AG10803 (cell line): Measurements from ENCODE around the gene CYB561D2.

ENCODE experiments used
- DNase-seq: peaks from one replicate; pipeline ENCODE4 v3.0.0; 2010; ENCODE audit warnings: low read depth
- H3K4me3 ChIP-seq: 2 replicates; pipeline ENCODE4 v1.5.1; 2011; ENCODE audit warnings: mild to moderate bottlenecking, low read length, control low read depth
- CTCF ChIP-seq: conservative IDR thresholded peaks from 2 replicates; pipeline ENCODE4 v1.5.1; 2011; ENCODE audit warnings: mild to moderate bottlenecking, low read length, control low read depth, inconsistent platforms

The CYB561D2 gene

DNA sequence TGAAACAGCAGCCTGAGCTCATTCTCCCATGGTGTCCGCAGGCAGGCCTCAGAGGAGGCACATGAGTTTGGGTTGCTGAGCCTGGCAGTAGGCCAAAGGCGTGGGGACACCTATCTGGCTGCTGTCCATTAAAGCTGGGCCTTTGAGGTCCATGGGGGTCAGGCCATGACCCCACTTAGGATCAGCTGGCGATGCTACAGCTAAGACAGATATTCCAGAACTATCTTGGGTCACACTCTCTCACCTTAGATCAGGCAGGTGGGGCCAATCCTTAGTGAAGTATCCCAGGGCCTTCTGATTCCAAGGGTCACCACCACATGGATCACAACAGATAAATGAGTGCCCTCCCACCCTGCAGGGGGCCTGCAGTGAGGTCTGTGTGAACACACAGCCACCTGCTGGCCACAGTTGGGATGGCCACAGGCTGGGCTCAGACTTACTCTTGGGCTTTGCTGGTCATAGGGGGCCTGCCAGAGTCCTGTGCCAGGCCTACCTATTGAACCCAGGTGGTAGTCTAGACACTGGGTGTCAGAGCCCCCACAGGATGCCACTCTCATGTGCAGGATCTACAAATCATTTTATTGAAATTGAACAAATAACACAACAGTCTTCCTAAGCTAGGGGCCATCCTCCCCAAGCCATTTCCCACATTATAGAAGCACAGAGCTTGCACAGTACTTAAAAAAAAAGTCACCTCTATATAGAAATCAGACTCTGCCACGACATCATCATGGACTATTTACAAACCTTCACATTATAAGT is 26.1 kb upstream of the CYB561D2 start:
- no peak overlapping the region for H3K4me3 ChIP-seq
- peak; percentile 55 for DNase-seq

DNA sequence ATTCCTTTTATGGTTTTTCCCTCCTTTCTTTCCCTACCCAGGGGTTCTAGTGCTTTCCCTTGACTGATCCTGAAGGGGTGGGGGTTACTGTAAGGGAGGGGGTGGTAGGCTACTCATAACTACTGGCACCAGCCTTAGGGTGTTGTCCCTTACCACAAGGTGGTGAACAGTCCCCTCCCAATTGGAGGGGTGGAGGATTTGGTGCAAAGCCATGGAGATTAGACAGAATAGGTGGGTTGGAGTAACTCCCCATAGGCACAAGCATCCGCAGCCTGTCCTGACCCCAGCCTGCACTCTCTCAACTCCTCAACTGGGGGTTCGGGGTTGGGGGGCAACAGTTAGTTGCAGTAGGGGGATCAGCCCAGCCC is 25.6 kb upstream of the CYB561D2 start:
- H3K4me3 ChIP-seq: no peak overlapping the region
- no peak for DNase-seq
- no peak for TF ChIP-seq CTCF

More for the DNA sequence above, 26.1 kb upstream of the CYB561D2 start:
- peak; percentile 82 for TF ChIP-seq CTCF

- H3K4me3 ChIP-seq: no peak overlapping the region
- TF ChIP-seq CTCF: no peak
- no peak for DNase-seq
Measured at GRCh38 chr3:50325497-50326181, 25.0 kb upstream of the CYB561D2 start.

DNA sequence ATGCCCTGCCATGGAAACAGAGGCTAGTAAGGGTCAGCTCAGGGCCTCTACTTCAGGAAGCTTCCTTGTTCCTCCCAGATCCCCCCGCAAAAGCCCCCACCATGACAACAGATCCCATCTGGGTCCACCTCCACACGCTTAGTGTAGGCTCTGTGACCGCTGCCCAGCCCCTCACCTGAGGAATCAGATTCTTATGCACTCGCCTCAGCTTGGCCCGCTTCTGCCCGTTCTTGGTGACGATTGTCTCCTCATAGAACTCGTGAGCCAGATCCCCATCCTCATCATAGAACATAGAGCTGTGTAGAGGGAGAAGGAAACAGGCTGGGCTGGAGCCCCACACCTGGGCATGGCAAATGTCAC is 24.5 kb upstream of the CYB561D2 start:
- no peak for DNase-seq
- TF ChIP-seq CTCF: no peak
- no peak overlapping the region for H3K4me3 ChIP-seq

DNA sequence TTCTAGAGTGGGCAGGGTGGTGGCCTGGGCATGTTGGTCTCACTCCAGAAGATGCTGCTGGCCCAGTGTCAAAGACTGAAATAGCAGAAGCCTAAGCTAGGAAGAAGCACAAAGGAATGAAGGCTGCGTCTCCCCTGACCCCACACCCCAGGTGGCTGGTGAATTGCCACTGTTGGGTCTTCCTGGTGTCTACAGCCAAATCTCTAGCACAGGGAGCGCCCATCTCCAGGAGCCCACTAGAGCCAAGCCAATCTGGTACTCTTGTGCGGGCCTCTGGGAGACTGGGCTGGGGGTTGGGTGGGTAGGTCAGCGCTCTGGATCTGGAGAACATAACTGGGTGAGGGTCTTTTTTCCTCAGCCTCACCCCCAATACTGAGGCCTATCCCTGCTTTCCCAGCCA is 23.5 kb upstream of the CYB561D2 start:
- TF ChIP-seq CTCF: no peak
- DNase-seq: no peak
- H3K4me3 ChIP-seq: peak overlapping the region; percentile 80

- TF ChIP-seq CTCF: no peak
- peak; percentile 94 for DNase-seq
- H3K4me3 ChIP-seq: peak within 1 kb of the TSS; percentile 80
Measured at GRCh38 chr3:50327943-50328691, 22.5 kb upstream of the CYB561D2 start, which contains the start of gene TUSC2. Gene TUSC2, minus strand, starts transcription at chr3:50328223. Its CDS starts 124 bp downstream, at chr3:50328099.
